ENCODE results near the gene TRIM65. TPM values are rescaled to one million over a fixed set of nuclear protein-coding genes. Genes with fewer than 3 reads are reported as not detected.

The TRIM65 gene
- total RNA-seq, 2 donors from 2014 or later = 27.5 to 28.1 TPM

- WGBS = 94% methylated on average over 32 of the region's 32 CpGs
- no peaks in the 10 kb centered on the region for H3K36me3 ChIP-seq
Measured at GRCh38 chr17:75913537-75914210, 16.9 kb upstream of the TRIM65 start.

GRCh38 chr17:75910699-75911098, 13.9 kb upstream of the TRIM65 start:
- peak; percentile 43 for DNase-seq (ENCODE audit: low spot score)
- peaks cover 14% of the 10 kb centered on the region for H3K4me1 ChIP-seq (replicated peaks)
- WGBS = 50% methylated on average over 6 of the region's 6 CpGs
- no peaks in the 10 kb centered on the region for H3K36me3 ChIP-seq
- no peak overlapping the region for H3K4me3 ChIP-seq
- TF ChIP-seq POLR2A (IDR thresholded peaks at IDR 0.05) (no peak), POLR2AphosphoS5 (IDR thresholded peaks at IDR 0.05) (no peak)
- TF ChIP-seq, protein P1, sequence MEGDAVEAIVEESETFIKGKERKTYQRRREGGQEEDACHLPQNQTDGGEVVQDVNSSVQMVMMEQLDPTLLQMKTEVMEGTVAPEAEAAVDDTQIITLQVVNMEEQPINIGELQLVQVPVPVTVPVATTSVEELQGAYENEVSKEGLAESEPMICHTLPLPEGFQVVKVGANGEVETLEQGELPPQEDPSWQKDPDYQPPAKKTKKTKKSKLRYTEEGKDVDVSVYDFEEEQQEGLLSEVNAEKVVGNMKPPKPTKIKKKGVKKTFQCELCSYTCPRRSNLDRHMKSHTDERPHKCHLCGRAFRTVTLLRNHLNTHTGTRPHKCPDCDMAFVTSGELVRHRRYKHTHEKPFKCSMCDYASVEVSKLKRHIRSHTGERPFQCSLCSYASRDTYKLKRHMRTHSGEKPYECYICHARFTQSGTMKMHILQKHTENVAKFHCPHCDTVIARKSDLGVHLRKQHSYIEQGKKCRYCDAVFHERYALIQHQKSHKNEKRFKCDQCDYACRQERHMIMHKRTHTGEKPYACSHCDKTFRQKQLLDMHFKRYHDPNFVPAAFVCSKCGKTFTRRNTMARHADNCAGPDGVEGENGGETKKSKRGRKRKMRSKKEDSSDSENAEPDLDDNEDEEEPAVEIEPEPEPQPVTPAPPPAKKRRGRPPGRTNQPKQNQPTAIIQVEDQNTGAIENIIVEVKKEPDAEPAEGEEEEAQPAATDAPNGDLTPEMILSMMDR (IDR thresholded peaks at IDR 0.05) = no peak
- peak overlapping the region; percentile 59 to 64 for H3K27ac ChIP-seq
- H3K9me3 ChIP-seq = no peaks in the 10 kb centered on the region
- intact Hi-C loops (cut with DNase I) = no loop called here
- no peaks in the 10 kb centered on the region for H3K27me3 ChIP-seq (replicated peaks; ENCODE audit: insufficient read depth)

More at GRCh38 chr17:75913537-75914210, 16.9 kb upstream of the TRIM65 start:
- TF ChIP-seq, protein P1 (IDR thresholded peaks at IDR 0.05) = no peak
- TF ChIP-seq POLR2AphosphoS5 (IDR thresholded peaks at IDR 0.05) = no peak
- no peak for TF ChIP-seq POLR2A (IDR thresholded peaks at IDR 0.05)
- DNase-seq (ENCODE audit: low spot score) = no peak
- Histone ChIP-seq H3K27me3 (replicated peaks; ENCODE audit: insufficient read depth) (no peaks in the 10 kb centered on the region), H3K4me3 (no peak overlapping the region), H3K9me3 (no peaks in the 10 kb centered on the region), H3K27ac (no peak overlapping the region), H3K4me1 (replicated peaks) (peaks cover 14% of the 10 kb centered on the region)
- intact Hi-C loops (cut with DNase I) = no loop called here

- peak overlapping the region; percentile 59 to 64 for H3K27ac ChIP-seq
- peak; percentile 75 for DNase-seq (ENCODE audit: low spot score)
- whole genome bisulfite sequencing = 14% methylated on average over 11 of the region's 11 CpGs
Measured at GRCh38 chr17:75909812-75910274, 13.1 kb upstream of the TRIM65 start.

GRCh38 chr17:75909051-75909811, 12.5 kb upstream of the TRIM65 start:
- Histone ChIP-seq H3K4me3 (no peak overlapping the region), H3K4me1 (replicated peaks) (peaks cover 14% of the 10 kb centered on the region), H3K27ac (peak overlapping the region; percentile 59 to 64), H3K36me3 (no peaks in the 10 kb centered on the region), H3K9me3 (no peaks in the 10 kb centered on the region), H3K27me3 (replicated peaks; ENCODE audit: insufficient read depth) (no peaks in the 10 kb centered on the region)
- intact Hi-C loops (cut with DNase I) = no loop called here
- WGBS = 41% methylated on average over 14 of the region's 14 CpGs
- DNase-seq (ENCODE audit: low spot score) = peak; percentile 50
- TF ChIP-seq POLR2A (IDR thresholded peaks at IDR 0.05) = no peak
- TF ChIP-seq POLR2AphosphoS5 (IDR thresholded peaks at IDR 0.05) = no peak
- TF ChIP-seq, protein P1 (IDR thresholded peaks at IDR 0.05) = no peak

More at GRCh38 chr17:75909812-75910274, 13.1 kb upstream of the TRIM65 start:
- intact Hi-C loops (cut with DNase I) = no loop called here
- Histone ChIP-seq H3K27me3 (replicated peaks; ENCODE audit: insufficient read depth) (no peaks in the 10 kb centered on the region), H3K36me3 (no peaks in the 10 kb centered on the region), H3K4me1 (replicated peaks) (peaks cover 14% of the 10 kb centered on the region), H3K9me3 (no peaks in the 10 kb centered on the region), H3K4me3 (no peak overlapping the region)
- TF ChIP-seq, protein P1 (IDR thresholded peaks at IDR 0.05) = no peak
- no peak for TF ChIP-seq POLR2A (IDR thresholded peaks at IDR 0.05)
- peak; percentile 26 for TF ChIP-seq POLR2AphosphoS5 (IDR thresholded peaks at IDR 0.05)
